Astrocyte of the cerebellum (primary cell): ENCODE data around the gene GPC5.
A peak's percentile ranks its signal among the peaks of the same experiment; 100 is the strongest.
"Not testable (repeated sequence)": the region's sequence is repeated elsewhere in the genome, so short reads cannot be mapped to it uniquely, and the experiment has no call there.

Experiments used
- DNase-seq: peaks from one replicate; pipeline ENCODE4 v3.0.0-alpha.2; 2011; ENCODE audit warnings: low read depth
- H3K4me3 ChIP-seq: 2 replicates; pipeline ENCODE4 v1.5.1; 2011; ENCODE audit warnings: mild to moderate bottlenecking, low read depth, low read length, moderate library complexity
- CTCF ChIP-seq: IDR thresholded peaks from 2 replicates; pipeline ENCODE4 v1.5.1; 2012; ENCODE audit warnings: low read length, low read depth, moderate library complexity, mild to moderate bottlenecking; ENCODE audit errors: missing control alignments
- in situ Hi-C: cut with HindIII; loops from 2 replicates; pipeline ENCODE4 v1.10.0; 2017; ENCODE audit warnings: low sequenced_read_pairs

The GPC5 gene

DNA sequence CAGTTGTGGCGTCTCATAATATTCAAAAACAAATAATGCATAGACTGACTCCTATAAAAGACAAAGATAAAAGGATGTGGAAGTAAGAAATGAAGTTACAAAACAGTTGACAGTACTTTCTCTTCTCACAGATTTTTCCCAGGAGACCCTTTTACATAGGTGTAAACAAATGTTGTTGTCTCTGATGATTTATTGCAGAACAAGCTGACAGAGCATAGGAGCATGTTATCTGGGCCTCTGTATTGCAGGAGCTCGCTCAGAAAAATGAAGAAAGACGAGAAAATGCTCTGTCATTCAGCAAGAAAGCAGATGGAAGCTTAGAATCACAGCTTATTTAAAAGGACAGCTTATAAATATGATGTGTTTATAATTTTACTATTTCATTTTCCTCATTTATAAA lies 1474.6 kb downstream of the GPC5 start:
- in situ Hi-C loops: no loop called here
- DNase-seq: no peak
- no peak overlapping the region for H3K4me3 ChIP-seq
- no peak for TF ChIP-seq CTCF

DNA sequence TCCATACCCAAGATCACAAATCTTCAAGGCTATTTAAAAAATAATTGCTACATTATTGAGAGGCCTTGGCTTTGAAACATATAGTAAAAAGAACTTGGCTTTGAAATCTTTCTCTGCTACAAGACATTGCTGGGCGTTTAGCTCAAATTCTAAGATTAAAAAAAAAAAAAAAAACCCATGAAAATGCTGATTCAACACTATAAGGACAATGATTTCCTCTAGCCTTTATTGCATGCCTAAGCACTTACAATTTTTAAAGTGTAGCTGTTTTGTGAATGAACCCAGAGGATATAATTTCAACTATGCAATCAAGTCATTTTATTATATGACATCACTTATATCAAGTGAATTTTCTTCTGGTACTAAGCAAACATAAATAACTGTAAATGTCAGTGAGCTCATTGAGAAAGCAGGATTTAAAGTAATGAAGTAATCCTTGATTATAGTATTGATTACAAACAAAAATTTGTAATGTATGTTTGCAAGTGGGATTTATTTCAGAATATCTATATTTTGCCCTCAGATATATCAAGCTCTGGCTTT lies 1488.2 kb downstream of the GPC5 start:
- in situ Hi-C loops: no loop called here
- DNase-seq: no peak
- no peak for TF ChIP-seq CTCF
- H3K4me3 ChIP-seq: no peak overlapping the region

DNA sequence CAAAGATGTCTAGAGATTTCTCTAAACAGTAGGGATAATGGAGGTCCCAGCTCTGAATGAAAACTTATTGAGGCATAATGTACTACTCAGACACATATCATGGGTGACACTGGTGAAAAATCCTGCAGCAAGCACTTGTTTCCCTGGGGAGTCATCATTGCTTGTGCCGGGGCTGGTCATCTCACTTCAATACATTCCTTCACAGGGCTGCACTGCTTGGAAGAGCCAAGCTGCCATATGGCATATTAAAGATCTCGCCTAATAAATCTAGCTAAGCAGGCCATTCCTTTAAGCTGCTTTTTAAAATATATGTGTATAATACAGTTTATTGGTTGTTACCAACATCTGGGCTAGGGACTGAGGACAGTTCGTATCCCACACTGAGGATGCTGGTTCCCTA lies 1496.0 kb downstream of the GPC5 start:
- in situ Hi-C loops: no loop called here
- no peak for DNase-seq
- TF ChIP-seq CTCF: no peak
- H3K4me3 ChIP-seq: no peak overlapping the region

GRCh38 chr13:92896842-92897241 lies 1498.4 kb downstream of the GPC5 start:
- in situ Hi-C loops: no loop called here
- no peak overlapping the region for H3K4me3 ChIP-seq
- peak; percentile 15 for TF ChIP-seq CTCF
- peak; percentile 8 for DNase-seq

- H3K4me3 ChIP-seq, in situ Hi-C loops: not testable (repeated sequence)
- peak; percentile 44 for DNase-seq
Measured at GRCh38 chr13:92898946-92899345, 1500.5 kb downstream of the GPC5 start.

DNA sequence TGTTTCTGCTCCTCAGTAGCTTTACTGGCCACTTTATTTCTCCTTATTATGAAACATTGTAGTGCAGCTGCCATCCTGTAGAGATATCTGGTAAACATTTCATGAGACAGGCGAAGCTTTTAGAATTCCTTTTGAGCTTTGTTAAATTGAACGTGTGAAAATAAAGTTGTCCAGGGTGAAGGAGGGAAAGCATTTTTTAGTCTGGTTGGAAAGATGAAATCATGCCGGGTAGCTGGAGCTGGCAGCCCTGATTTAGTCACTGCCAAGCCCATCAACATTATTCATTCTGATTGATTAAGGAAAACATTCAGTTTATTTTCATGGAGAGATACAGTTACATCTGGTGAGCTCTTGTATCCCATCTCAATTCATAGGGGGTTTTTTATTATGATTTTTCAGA lies 1502.0 kb downstream of the GPC5 start:
- no peak for TF ChIP-seq CTCF
- in situ Hi-C loops: no loop called here
- no peak overlapping the region for H3K4me3 ChIP-seq
- DNase-seq: no peak

DNA sequence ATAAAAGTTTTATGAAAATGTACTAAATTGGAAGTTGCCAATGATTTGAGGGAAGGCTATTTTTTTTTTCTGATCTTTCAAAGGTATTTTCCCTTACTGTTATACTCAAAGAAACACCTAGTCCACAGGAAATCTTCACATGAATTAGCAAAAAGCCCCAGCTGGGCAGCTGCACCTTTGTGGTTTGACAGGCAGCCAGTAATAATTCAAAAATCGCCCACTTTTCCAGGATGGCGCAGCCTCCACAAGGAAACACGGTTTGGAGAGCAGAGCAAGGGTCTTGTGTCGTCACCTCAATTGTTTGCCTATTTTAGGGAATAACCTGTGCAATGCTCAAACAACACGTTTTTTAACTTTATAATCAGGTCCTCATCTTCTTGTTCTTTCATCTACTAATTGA lies 1503.3 kb downstream of the GPC5 start:
- no peak for DNase-seq
- H3K4me3 ChIP-seq: no peak overlapping the region
- no peak for TF ChIP-seq CTCF
- in situ Hi-C loops: no loop called here
